ENCODE results near the gene TJP3.

DNA sequence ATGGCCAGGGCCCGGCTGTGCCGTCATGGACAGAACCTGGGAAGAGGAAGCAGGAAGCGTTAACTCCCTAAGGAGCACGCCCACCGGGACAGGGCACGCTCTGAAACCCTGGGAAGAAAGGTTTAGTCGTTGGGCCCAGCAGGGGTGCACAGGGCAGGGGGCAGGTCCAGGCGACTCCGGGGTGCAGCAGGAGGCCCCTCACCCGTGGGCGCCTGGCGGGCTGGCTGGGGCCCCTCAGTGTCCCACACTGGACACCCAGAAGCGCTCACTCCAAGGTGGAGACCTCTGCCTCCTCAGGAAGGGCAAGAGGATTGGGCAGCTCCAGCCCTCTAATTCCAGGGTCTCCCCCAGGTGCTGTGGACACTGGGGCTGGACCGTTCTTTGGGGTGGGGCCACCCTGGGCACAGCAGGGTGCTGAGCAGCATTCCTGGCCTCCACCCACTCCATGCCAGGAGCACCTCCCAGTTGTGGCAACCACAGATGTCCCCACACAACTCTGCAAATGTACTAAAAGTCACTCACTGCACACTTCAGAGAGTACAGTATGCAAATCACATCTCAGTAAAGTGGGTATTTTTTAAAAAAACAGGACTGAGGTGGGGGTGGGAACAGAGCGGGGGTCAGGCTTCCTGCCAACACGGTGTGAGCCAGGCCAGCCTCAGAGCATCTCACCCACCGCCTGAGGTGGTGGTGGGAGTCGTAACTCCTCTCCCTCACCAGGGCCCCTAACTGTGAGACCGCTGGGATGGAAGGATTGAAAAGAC lies 43.1 kb upstream of the TJP3 start:
- TF ChIP-seq, protein P1, sequence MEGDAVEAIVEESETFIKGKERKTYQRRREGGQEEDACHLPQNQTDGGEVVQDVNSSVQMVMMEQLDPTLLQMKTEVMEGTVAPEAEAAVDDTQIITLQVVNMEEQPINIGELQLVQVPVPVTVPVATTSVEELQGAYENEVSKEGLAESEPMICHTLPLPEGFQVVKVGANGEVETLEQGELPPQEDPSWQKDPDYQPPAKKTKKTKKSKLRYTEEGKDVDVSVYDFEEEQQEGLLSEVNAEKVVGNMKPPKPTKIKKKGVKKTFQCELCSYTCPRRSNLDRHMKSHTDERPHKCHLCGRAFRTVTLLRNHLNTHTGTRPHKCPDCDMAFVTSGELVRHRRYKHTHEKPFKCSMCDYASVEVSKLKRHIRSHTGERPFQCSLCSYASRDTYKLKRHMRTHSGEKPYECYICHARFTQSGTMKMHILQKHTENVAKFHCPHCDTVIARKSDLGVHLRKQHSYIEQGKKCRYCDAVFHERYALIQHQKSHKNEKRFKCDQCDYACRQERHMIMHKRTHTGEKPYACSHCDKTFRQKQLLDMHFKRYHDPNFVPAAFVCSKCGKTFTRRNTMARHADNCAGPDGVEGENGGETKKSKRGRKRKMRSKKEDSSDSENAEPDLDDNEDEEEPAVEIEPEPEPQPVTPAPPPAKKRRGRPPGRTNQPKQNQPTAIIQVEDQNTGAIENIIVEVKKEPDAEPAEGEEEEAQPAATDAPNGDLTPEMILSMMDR (conservative IDR thresholded peaks at IDR 0.05; ENCODE audit: low read depth in 2 of 2): no peak
- TF ChIP-seq EZH2phosphoT487 (IDR thresholded peaks at IDR 0.05; ENCODE audit: unreplicated experiment) (no peak), JUNB (IDR thresholded peaks at IDR 0.05; ENCODE audit: unreplicated experiment) (no peak), EZH2 (IDR thresholded peaks at IDR 0.05; ENCODE audit: low read depth, unreplicated experiment) (no peak), CREB1 (CRISPR knock-in tag; IDR thresholded peaks at IDR 0.05; ENCODE audit: low read depth) (no peak), ZNF331 (CRISPR knock-in tag; IDR thresholded peaks at IDR 0.05; ENCODE audit: low read depth) (no peak), POLR2AphosphoS5 (IDR thresholded peaks at IDR 0.05; ENCODE audit: low read depth) (no peak), ZNF114 (CRISPR knock-in tag; IDR thresholded peaks at IDR 0.05) (no peak), STAT1 (IDR thresholded peaks at IDR 0.05; ENCODE audit: unreplicated experiment) (no peak)
- TF ChIP-seq, protein P2, sequence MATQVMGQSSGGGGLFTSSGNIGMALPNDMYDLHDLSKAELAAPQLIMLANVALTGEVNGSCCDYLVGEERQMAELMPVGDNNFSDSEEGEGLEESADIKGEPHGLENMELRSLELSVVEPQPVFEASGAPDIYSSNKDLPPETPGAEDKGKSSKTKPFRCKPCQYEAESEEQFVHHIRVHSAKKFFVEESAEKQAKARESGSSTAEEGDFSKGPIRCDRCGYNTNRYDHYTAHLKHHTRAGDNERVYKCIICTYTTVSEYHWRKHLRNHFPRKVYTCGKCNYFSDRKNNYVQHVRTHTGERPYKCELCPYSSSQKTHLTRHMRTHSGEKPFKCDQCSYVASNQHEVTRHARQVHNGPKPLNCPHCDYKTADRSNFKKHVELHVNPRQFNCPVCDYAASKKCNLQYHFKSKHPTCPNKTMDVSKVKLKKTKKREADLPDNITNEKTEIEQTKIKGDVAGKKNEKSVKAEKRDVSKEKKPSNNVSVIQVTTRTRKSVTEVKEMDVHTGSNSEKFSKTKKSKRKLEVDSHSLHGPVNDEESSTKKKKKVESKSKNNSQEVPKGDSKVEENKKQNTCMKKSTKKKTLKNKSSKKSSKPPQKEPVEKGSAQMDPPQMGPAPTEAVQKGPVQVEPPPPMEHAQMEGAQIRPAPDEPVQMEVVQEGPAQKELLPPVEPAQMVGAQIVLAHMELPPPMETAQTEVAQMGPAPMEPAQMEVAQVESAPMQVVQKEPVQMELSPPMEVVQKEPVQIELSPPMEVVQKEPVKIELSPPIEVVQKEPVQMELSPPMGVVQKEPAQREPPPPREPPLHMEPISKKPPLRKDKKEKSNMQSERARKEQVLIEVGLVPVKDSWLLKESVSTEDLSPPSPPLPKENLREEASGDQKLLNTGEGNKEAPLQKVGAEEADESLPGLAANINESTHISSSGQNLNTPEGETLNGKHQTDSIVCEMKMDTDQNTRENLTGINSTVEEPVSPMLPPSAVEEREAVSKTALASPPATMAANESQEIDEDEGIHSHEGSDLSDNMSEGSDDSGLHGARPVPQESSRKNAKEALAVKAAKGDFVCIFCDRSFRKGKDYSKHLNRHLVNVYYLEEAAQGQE (IDR thresholded peaks at IDR 0.05; ENCODE audit: unreplicated experiment): no peak
- TF ChIP-seq, protein P3, sequence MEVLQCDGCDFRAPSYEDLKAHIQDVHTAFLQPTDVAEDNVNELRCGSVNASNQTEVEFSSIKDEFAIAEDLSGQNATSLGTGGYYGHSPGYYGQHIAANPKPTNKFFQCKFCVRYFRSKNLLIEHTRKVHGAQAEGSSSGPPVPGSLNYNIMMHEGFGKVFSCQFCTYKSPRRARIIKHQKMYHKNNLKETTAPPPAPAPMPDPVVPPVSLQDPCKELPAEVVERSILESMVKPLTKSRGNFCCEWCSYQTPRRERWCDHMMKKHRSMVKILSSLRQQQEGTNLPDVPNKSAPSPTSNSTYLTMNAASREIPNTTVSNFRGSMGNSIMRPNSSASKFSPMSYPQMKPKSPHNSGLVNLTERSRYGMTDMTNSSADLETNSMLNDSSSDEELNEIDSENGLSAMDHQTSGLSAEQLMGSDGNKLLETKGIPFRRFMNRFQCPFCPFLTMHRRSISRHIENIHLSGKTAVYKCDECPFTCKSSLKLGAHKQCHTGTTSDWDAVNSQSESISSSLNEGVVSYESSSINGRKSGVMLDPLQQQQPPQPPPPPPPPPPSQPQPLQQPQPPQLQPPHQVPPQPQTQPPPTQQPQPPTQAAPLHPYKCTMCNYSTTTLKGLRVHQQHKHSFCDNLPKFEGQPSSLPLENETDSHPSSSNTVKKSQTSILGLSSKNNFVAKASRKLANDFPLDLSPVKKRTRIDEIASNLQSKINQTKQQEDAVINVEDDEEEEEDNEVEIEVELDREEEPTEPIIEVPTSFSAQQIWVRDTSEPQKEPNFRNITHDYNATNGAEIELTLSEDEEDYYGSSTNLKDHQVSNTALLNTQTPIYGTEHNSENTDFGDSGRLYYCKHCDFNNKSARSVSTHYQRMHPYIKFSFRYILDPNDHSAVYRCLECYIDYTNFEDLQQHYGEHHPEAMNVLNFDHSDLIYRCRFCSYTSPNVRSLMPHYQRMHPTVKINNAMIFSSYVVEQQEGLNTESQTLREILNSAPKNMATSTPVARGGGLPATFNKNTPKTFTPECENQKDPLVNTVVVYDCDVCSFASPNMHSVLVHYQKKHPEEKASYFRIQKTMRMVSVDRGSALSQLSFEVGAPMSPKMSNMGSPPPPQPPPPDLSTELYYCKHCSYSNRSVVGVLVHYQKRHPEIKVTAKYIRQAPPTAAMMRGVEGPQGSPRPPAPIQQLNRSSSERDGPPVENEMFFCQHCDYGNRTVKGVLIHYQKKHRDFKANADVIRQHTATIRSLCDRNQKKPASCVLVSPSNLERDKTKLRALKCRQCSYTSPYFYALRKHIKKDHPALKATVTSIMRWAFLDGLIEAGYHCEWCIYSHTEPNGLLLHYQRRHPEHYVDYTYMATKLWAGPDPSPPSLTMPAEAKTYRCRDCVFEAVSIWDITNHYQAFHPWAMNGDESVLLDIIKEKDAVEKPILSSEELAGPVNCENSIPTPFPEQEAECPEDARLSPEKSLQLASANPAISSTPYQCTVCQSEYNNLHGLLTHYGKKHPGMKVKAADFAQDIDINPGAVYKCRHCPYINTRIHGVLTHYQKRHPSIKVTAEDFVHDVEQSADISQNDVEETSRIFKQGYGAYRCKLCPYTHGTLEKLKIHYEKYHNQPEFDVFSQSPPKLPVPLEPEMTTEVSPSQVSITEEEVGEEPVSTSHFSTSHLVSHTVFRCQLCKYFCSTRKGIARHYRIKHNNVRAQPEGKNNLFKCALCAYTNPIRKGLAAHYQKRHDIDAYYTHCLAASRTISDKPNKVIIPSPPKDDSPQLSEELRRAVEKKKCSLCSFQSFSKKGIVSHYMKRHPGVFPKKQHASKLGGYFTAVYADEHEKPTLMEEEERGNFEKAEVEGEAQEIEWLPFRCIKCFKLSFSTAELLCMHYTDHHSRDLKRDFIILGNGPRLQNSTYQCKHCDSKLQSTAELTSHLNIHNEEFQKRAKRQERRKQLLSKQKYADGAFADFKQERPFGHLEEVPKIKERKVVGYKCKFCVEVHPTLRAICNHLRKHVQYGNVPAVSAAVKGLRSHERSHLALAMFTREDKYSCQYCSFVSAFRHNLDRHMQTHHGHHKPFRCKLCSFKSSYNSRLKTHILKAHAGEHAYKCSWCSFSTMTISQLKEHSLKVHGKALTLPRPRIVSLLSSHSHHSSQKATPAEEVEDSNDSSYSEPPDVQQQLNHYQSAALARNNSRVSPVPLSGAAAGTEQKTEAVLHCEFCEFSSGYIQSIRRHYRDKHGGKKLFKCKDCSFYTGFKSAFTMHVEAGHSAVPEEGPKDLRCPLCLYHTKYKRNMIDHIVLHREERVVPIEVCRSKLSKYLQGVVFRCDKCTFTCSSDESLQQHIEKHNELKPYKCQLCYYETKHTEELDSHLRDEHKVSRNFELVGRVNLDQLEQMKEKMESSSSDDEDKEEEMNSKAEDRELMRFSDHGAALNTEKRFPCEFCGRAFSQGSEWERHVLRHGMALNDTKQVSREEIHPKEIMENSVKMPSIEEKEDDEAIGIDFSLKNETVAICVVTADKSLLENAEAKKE (CRISPR knock-in tag; IDR thresholded peaks at IDR 0.05): no peak

Measured in GM23338 (cell line).